GM18505 (cell line): ENCODE measurements around the gene MAN2A1.
A peak's percentile ranks its signal among the peaks of the same experiment; 100 is the strongest.

ENCODE experiments used
- ATAC-seq: cut with Tn5 transposase; IDR thresholded peaks from one replicate; pipeline ENCODE4 v1.9.1; 2021; ENCODE audit not compliant: unreplicated experiment
- POLR2A ChIP-seq: IDR thresholded peaks from 4 replicates; pipeline ENCODE4 v1.6.1; 2011; ENCODE audit warnings: borderline replicate concordance; ENCODE audit not compliant: insufficient read depth, insufficient read length; ENCODE audit errors: extremely low read depth

Gene MAN2A1

DNA sequence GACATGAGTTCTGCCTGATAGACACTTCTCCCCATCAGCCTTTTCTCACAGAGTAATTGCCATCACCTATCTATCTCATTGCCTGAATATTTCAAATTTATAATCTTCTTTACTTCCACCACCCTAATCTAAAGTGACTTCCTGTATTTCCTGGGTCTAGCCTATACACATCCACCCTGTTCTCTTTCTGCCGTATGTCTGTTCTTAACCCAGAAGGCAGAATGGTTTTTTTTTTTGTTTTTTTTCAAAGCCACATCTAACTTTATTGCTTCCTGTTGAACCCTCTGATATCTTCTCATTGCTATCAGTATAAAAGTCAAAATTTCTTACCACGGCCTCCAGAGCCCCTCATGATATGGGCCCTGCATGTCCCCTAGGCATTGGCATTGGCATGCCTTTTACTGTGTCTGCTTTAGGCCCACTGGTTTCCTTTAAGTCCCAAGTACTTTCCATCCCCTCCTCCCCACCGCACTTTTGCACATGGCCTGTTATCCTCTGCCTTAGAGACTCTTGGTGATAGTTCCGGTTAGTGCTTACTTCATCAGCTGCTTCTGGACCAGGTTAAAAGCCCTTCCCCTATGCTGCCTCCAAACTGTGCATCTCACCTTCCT lies 159.9 kb downstream of the MAN2A1 start:
- TF ChIP-seq POLR2A = no peak
- ATAC-seq = no peak

DNA sequence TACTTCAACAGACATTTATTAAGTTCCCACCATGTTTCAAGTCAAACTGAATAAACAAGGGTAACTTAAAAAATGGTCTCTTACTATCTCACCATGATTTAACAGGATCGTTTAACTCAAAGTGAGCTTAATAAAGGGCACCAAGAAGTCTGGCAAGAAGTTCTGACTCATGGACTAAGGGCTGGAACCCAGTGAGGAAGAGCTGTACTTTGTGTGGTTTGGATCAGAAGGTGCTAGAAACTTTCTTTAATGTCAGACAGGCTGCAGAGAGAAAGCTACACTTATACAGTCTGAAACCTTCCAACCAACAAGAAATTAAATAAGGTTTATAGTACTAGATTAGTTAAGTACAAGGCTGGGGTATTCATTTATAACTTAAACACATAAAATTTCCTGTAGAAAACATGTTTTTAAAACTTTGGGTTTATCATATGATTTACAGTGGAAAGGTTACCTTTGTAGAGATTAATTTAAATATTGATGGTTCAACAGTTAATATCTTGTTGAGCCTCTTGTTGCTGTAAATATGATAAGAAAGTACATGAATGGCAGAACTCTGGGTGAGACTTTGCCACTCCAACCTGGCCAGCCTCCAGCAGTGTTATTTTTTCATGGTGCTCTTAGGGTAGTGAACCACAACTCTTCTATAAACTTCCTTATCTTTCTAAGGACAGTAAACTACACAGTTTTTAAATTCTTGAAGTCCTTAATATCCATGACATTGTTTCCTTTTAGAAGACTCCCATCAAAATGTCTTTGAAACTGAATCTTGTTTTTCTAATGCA lies 162.8 kb downstream of the MAN2A1 start:
- ATAC-seq = no peak

DNA sequence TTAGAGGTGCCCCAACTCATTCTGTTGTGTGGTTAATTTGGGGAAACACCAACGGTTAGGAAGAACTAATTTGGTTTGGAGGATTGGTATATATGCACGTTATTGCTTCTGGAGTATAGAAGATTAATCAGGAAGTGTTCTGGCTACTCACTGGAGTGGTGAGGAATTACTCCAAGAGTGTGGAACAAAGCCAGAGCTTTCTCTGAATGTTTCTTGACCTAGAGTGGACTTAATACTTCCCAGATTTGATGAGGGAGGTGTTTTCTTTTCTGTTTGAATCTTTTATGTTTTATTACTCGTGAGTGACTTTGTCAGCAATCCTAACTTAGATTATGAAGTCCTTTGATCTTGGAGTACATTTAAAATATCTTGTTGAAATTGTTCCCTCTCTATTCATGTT lies 163.7 kb downstream of the MAN2A1 start:
- TF ChIP-seq POLR2A = no peak
- no peak for ATAC-seq

More for the DNA sequence above, 162.8 kb downstream of the MAN2A1 start:
- no peak for TF ChIP-seq POLR2A

DNA sequence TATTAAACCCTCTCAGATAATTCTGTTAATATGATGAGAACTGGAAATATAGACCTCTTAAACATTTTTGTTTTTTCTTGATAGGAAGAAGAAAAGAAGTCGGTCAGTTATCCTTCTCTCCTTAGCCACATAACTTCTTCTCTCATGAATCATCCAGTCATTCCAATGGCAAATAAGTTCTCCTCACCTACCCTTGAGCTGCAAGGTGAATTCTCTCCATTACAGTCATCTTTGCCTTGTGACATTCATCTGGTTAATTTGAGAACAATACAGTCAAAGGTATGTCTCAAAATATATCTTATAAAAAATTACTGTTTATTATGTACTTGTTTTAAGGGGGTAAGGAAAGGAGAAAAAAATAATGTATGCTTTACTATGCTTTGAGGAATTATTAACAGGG lies 165.3 kb downstream of the MAN2A1 start:
- ATAC-seq = no peak

DNA sequence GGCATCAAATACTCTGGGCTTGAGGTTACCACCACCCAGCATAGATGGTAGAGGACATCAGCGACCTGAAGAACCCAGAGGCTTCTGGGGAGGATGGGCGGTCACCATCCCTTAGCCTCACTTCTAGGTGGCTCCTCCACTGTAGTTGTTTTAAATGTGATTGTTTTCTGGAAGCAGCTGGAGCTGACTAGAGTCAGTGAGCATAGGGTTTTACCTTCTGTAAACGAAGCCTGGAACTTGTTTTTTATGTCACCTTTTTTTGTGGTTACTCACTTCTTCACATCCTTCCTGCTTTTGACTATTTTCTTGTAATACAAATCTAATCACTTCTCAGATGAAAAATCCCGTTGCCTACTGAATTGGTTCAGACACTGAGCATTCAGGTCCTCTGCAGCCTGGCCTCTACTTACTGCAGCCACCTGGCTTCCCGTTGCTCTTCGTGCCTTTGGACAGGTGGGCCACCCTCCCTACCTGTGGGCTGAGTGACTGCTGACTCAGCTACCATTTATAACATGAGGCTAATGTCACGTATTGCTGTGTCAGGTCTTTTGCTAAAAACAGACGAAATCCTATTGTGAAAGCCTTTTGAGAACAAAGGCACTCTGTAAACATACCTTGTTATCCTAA lies 167.8 kb downstream of the MAN2A1 start:
- no peak for TF ChIP-seq POLR2A

More for the DNA sequence above, 165.3 kb downstream of the MAN2A1 start:
- TF ChIP-seq POLR2A = no peak

DNA sequence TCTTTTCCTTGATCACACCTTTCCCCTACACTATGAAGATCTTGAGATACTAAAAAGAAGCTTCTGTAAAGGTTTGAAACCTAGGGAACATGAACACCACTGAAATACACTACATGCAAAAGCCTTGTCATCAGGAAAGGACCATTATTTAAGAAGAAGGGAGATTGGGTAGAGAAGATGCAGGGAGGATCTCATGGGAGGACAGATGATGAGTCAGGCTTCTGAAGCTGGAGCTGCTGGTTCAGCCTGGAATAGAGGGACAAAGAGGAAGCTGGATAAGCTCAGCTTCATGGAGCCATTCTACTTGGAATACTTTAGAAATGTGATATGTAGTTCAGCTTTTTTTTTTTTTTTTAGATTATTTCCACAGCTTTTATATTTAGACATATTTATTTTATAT lies 169.8 kb downstream of the MAN2A1 start:
- TF ChIP-seq POLR2A = no peak
- no peak for ATAC-seq

More for the DNA sequence above, 167.8 kb downstream of the MAN2A1 start:
- no peak for ATAC-seq

DNA sequence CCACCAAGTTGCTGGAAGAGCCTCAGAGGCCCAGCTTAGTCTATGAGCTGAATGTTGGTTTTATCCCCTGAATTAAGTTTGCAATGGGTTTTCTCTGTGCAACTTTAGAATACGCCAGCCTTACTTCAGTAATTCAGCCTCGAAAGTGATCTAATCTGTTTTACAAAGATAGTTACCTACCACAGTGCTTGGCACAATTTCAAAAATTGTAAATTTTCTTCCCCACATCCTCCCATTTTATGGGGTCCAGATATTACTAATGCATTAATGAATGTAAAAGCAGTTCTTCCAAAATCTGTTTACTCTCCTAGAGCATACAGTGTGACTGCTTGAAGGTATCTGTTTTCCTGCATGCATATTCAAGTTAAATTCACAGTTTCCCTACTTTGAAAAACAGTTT lies 172.6 kb downstream of the MAN2A1 start:
- no peak for TF ChIP-seq POLR2A
- ATAC-seq = no peak

DNA sequence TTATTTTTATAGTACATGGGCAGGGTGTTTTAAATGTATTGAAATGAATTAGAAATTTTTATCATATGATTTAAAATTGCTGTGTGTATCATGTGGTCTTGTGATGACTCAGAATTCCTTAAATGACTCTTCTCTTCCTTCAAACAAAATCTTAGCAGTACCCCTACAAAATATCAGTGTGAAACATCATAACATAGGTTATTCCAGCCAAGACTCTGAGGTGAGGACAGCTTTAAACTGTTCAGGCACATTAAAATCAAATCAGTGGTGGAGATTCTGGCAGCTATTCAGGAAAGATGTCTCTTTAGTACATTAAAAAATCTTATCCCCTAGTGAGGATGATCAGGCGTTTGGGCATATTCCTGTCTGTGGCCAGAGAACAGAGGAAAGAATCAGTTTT lies 174.0 kb downstream of the MAN2A1 start:
- no peak for TF ChIP-seq POLR2A
- peak; percentile 48 for ATAC-seq

DNA sequence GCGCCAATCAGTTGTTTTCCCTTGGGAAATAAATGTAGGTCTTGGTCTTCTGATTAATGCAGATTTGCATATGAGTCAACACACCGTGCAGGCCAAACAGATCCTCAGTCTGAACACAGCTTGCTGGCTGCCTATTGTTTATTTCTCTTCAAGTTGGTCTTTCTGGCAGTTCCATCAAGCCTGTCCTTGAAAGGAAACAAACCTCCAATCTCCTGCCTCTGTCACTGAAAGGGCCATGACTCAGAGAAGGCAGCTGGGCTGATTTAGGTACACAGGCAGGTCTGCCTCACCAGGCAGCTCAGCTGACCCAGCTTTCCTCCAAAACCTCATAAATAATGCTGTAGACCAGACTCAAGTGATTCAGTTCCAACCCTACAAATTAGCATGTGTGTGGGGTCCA lies 175.9 kb downstream of the MAN2A1 start:
- ATAC-seq = no peak
- TF ChIP-seq POLR2A = no peak

DNA sequence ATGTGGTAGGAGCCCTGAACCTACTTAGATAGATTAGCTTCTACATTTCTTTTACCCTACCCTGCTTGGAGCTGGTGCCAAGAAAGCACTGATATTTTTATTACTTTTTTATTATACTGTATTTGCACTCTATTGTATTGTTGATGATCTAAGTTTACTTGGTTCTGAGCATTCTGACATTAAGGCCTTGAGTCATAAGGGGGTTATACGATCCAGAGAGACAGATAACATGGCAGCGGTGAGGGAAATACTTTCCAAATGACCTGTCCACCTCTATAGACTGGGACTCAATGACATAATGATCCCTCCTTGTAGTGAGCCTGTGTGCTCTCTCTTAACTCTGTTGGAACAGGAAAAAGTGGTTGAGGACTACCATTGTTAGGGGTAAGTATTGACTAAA lies 176.3 kb downstream of the MAN2A1 start:
- no peak for ATAC-seq

DNA sequence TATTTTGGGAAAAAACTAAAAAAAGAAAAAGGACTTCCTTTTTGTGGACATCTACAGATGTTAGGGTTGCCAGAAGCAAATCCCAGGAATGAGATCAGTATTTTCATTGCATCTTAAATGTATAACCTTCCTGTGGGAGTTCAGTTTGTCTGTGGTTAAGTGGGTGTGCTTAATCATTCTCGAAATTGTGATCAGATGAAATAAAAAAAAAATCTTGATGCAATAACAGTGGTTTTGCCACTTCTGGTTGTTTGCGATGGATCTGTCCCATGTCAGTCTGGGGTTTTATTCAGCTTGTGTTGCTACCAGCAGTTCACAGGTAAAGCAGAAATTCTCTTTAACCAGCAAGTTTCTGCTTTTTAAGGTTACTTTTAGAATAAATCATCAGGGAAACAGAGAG lies 179.0 kb downstream of the MAN2A1 start:
- no peak for ATAC-seq
- TF ChIP-seq POLR2A = no peak

More for the DNA sequence above, 176.3 kb downstream of the MAN2A1 start:
- no peak for TF ChIP-seq POLR2A

DNA sequence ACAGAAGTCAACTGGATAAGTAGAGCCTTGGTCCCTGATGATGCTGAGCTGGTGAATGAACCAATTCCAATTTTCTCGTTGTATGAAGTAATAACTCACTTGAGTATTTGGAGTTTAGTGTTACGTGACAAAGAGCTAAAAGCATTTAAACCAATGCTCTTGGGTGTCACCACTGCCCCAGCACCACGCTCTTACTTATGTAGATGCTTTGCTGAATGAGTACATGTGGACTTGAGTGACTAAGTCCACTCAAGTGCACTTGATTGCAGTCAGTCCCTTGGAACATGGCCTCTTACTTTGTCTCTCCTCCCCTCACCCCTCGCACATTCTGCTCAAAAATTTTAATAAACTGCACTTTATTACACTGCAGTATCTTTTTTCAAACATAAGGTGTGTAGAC lies 184.0 kb downstream of the MAN2A1 start:
- ATAC-seq = no peak

DNA sequence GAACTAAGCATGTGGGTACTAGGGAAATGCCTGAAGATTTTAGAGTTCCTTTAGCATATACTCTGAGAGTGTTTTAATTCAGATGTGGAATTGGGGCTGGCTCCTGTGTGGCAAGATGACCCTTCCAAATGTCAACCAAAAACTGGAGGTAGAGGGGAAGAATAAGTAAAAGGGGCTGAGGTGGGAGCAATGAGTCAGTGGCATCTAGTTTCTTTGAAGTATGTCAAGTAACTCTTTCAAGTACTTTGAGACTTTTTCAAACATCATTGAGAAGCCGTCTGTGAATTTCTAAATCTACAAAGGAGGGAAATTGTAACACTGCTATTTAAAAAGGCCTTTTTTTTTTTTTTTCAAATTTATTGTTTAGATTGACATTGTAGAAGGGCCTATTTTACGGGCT lies 184.4 kb downstream of the MAN2A1 start:
- ATAC-seq = no peak
- no peak for TF ChIP-seq POLR2A

More for the DNA sequence above, 184.0 kb downstream of the MAN2A1 start:
- TF ChIP-seq POLR2A = no peak
